ENCODE measurements around the gene EMC1.
A peak's percentile ranks its signal among the peaks of the same experiment; 100 is the strongest.

EMC1 gene

DNA sequence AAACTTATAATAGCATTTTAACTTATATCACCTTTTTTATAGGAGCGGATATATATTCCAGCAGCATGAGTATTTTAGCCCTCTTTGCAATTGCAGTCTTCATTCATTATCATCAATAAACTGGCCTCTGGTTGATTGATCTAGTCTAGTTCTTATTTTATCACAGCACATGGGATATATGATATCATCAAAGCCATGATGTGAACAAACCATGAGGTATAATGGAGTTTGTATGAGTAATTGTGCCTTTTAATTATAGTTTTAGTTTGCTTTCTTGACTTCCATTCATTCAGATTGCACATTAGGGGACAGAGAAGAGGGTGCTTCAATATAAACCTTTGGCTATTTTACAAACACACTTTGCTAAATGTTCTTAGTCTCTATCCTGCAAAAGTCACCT lies 37.7 kb downstream of the EMC1 start:
- DNase-seq = no peak

DNA sequence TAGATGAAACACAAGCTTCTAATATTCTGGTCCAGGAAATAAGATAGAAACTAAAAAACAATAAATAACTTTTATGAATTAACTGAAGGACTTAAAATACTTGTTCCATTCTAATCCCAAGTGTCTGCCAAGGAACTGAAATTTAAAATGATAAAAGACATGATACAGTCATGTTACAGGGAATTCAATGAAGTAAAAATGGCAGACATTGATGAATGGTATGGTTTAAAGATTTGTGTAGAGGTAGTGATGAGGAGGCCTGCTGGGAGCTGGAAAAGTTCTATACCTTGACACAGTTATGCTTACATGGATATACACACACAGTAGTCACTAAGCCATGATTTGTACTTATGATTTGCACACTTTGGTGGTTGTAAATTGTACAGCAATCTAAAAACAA lies 39.2 kb downstream of the EMC1 start:
- no peak for DNase-seq

DNA sequence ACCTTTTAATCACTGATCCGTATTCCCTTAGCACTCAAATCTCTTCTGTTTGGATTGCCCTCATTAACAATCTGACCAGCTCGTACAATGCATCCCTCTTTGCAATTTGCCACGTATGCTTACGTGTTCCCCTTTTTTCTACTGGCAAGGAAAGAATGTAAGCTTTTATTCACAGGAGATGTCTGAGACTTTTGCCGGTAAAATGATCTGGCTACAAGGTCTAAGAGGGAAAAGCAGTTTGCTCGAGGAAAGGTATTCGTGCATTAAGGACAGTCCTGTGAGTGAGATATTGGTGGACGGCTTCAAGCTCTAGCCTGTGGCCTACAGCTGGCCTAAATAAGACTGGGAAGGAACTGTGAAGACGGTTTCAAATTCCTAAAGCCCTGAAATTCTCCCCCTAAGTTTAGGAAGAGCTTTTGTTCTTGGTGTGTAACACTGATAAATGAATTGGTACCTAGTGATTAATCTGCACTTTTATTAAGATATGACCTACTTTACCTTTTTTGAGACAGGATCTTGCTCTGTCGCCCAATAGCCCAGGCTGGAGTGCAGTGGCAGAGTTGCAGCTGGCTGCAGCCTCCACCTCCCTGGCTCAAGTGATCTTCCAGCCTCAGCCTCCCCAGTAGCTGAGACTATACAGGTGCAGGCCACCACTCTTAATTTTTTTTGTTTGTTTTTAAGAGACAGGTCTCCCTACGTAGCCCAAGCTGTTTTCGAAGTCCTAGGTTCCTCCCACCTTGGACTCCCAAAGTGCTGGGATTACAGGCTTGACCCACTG lies 40.4 kb downstream of the EMC1 start:
- no peak for DNase-seq

DNA sequence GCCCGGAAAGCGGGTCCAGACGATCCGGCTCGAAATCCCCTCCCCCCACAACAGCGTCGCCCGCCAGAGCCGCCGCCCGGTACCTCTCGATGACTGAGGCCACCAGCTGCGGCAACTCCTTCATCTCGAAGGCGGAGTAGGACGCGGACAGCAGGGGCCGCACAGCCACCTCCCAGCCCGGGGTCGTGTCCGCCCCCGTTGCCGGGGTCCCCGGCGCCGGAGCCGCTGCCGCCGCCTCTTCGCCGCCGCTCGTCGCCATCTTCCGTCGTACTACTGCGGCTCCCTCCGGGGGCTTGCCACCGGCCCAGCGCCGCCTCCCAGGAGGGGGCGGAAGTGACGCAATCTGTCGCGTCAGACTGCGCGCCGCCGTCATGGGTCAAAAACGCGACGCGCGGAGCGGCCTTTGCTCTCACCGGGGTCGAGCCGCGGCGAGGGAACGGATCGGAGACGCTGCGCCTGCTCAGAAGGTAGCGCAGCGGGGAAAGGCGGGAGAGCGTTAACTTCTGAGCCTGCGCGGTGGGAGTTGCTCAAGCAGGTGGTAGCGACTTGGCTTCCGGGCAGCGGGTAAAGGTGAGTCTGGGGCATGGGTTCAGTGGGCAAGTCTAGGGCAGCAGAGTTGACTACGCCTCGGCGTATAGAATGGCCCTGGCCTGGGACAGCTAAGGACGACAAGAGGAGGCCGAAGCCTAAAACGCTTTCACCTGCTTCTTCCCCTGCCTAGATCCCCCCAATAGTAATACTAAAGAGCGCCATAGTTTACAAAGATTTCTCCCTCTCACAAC lies 41.1 kb downstream of the EMC1 start, which contains the start of gene UBR4:
Gene UBR4, minus strand, starts transcription at position 277 of the 782 bp plus-strand sequence. Its CDS starts 18 bp downstream, at position 259.
- peak; percentile 97 for DNase-seq

DNA sequence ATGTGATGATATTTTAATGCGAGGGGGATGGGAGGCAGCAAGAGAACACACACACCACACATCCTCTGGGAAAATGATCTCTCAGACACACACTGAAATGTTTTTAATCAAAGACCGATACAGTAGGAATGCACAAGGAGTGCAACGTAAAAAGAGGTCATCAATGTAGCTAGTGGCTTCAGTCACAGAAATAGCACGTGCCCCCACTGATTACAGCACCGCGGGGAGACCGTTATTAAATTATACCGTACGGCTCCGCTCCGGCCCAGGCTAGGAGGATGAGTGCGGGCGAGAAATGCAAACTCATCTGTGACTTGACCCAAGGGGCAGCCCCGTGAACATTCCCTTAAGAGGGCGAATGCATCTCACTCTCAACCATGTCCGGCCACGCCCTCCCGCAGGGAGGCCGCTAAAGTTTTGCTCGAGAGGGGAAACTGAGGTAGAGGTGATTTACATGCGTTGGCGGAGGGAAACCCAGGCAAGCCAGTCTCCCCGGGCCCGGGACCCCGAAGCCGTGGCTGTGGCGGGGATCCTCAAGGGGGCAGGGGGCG lies 41.8 kb downstream of the EMC1 start:
- DNase-seq = peak; percentile 35

DNA sequence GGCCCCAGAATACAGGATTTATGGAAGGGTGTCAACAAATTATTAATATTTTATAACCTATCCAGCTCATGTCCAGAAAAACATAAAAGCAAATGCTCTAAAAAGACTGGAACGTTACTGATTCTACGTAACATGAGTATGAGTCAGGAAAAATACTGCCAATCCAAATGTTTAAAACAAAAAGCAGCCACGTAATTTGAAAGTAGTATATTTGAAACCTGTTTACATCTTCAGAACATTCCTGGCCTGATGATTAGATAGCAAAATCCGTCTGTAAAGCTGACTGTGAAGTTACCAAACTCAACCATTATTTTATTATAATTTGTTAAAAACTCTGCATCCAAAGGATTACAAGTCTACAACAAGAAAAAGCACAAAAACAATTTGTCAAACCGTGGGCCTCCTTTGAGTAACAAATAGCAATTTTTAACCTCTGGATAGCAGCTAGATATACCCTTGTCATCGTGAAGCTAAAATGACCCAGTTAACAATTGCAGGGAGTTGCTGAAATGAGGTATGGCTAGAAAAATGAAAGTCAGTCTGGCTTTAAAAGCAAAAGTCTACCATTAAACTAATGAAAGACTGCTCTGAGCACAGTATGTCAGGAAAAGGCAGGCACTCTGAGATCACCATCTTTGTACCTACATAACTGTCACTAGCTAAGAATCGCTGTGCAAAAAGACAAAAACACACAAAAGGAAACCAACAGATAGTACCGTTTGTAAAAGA lies 42.5 kb downstream of the EMC1 start:
- no peak for DNase-seq

DNA sequence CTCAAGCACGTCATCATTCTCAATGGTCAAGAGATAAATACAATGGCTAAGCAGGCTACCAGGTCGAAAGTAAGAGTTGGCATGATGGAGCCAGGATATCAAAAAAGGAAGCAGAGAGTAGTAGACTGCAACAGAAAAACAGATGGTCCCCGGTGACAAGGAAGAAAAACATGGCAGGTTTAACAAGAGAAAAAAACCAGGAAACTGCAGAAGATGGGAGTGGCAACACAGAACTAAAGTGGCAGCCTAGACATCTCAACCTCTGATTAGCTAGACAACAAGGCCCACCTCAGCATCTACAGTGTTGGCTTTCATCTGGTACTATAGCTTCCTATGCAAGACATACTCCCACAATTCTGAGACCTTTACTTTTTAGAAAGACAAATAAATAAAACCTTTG lies 44.4 kb downstream of the EMC1 start:
- no peak for DNase-seq

DNA sequence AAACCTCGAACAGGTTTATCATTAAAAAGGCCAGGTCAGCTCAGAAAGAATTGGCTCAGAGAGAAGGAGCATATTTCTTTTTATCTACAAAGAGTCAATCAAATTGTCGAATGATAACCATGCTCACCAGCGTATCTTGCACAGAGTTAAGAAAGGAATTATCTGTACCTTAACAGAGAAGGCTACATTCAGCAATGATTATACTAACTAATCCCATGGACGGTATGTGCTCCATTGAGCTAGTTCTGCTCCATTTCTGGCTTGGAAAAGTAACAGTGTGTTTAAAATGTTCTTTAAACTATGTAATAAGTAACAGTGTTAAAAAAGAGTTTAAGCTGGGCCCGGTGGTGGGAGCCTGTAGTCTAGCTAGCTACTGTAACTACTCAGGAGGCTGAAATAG lies 45.5 kb downstream of the EMC1 start:
- DNase-seq = no peak

DNA sequence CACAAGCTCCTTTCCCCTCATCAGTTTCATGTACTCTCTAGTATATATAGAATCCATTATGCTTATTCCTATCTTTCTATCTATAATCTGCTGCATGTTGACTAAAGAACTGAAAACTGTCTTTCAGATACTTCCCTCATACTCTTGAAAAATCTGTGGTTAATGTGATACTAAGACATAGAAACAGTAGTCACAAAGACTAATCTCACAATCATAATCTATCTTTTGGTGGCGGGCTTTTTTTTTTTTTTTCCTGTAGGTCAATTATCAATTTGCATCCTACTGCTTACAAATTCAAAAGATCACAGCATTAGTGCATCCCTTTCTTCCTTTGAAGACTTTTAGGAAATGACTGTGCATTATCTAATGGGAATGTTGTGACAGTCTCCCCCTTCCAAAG lies 45.9 kb downstream of the EMC1 start:
- no peak for DNase-seq

DNA sequence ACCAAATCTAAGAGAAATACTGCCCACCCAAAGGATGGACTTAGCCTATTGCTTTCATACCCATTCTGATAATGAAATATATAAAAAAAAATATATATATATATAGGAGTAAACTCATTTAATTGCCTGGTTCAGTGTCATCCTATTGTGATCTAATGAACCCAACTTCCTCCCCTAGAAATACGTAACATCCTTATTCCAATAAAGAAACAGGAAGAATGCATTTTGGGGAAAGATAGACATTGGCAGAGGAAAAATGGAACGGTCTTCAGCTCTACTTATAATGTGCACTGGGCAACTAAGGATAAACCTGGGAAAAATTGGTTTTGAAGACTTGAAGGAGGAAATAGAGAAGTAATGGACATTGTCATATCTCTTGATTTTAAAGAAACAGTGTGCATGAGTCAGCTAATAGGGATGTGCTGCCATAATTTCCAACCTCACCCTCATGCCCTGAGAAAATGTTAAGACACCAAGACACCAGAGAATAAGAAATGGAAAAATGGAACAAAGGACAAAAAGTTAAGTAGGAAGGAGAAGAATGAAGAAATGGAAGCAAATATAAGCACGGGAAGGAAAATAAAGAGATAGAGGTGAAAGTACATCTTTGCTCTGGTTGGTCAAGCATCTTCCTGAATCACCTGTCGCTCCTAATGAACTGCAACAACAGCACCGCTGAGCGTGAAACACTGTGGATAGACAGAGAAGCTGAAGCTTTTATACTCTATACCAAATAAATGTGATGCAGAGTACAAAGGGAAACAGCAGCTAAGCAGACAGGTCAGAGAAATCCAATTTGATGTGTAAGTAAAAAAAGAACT lies 46.7 kb downstream of the EMC1 start:
- no peak for DNase-seq

DNA sequence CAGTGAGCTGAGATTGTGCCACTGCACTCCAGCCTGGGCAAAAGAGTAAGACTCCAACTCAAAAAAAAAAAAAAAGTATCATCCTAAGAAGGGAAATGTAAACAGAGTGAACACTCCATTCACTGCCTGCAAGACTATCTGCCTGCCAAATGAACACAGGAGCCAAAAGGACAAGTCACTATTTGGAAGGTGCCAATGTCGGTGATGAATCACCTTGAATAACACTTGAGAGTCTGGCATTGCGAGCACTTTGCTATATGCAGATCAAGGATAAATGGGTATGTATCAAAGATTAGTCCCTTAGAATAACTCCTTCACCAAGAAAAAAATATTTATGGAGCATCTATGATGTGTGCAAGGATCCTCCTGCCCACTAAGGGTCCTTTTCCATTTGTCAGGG lies 47.9 kb downstream of the EMC1 start:
- DNase-seq = no peak

DNA sequence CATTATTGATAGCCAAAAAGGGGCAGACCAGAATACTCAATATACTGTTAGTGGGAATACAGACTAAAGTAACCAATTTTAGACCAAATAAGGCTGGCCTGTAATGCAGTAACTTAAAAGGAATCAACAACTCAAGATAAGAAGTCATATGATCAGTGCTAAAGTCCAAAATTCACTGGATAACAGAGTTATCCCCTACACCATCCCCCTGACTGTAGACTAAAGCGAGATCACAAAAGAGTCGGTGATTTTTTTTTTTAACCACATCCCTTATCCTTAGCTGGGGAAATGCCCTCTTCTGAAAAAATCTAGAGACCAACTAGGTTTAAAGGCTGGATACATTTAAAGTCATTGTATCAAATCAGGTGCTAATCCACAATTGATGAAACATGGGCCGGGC lies 48.9 kb downstream of the EMC1 start:
- DNase-seq = no peak

DNA sequence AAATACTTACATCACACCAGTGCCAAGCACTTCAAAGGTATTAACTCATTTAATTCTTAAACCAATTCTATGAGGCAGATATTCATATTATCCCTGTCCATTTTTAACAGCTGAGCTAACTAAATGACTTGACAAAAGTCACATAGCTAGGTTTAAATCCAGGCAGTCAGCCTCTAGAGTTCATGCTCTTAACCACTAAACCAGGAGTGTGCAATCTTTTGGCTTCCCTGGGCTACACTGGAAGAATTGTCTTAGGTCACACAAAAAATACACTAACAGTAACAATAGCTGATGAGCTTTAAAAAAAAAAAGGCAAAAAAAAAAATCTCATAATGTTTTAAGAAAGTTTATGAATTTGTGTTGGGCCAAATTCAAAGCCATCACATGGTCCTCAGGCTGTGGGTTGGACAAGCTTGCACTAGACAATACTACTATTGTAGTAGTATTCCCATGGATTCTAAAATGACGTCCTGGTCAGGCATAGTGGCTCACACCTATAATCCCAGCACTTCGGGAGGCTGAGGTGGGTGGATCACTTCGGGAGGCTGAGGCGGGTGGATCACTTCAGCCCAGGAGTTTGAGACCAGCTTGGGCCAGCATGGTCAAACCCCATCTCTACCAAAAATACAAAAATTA lies 51.2 kb downstream of the EMC1 start:
- no peak for DNase-seq

DNA sequence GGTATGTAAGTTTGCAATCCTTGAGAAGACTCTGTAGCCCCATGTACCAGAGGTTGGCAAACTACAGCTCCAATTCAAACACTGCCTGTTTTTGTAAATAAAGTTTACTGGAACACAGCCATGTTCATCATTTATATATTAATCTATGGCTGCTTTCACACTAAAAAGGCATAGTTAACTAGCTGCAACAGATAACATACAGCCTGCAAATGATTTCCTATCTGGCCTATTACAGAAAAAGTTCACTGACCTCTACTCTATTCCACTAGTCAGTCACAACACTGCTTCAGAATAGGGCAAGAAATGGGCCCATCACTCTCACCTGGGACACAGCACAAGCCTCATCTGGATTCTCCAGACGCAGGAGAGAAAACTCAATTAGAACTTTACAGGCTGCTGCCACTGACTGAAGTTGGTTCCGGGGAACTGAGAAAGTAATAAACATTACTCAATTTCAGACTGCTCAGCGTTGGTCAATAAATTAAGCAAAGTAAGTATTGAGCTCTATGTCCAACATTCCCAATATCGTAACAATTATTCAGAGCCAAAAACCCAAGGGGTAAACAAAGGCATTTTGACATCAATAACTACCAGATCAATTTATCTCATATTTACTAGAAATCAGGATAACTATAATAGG lies 51.9 kb downstream of the EMC1 start:
- DNase-seq = no peak

DNA sequence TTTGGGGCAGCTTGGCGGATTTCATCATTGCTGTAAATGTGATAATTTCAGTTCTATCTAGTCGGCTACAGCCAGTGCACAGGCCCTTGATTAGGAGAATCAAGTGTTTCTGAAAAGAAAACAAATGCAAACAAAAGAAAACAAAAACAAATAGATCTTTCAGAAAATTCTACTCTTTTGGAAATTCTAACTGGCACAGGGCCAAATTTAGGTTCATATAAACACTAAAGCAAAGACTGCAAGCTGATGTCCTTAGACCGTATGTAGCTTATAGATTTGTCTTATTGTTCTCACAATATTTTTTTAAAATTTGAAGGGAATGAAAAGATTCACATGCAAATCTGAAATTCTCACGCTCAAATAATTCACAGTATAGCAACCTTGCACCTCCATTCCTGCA lies 52.5 kb downstream of the EMC1 start:
- DNase-seq = no peak

DNA sequence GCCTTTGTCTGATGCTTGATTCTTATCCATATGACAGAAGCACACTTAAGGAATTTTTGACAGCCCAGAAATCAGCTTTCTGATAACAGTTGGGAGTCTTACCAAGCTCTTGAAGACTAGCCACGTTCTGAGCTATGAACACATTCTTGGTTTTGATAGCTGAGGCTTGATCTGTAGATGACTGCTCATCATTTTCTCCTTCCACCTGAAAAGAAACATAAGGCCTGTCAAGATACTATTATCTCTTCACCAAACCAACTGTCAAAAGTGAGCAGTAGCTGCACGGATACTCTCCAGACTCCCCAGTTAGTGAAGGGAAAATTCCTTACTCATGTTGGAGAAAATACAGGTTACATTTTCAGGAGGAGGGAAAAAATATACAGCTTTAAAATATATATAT lies 53.5 kb downstream of the EMC1 start:
- DNase-seq = no peak

DNA sequence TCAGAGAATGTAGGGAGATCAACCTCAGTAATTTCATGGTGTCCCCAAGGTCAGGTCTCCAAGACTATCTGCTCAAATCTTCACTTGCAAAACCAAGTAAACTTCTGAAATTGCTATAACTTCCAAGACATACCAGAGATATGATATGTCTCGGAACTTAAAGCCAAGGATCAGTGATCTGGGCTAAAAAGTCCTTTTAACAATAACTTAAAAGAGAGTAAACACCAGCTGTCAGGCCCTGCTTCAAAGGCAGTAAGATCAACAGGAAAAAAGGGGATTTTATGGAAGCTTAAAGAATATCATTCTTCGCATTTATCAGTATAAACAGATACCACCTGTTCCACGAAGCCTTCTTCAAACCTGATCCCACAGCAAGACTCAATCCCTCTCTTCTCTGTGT lies 55.0 kb downstream of the EMC1 start:
- no peak for DNase-seq

DNA sequence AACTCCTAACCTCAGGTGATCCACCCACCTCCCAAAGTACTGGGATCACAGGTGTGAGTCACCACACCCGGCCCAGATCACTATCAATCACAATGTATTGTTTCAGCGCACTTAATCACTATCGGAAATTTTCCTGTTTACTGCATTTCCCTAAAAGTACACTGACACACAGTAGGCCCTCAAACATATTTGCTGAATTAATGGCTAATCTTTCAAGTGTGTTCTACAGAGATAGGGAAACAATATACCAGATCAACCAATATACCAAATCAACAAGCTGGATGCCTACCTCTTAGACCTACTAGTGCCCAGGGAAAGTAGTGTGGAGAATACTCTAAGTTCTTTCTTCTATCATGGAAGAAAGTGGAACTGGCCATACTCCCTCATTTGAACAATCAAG lies 58.3 kb downstream of the EMC1 start:
- DNase-seq = no peak

DNA sequence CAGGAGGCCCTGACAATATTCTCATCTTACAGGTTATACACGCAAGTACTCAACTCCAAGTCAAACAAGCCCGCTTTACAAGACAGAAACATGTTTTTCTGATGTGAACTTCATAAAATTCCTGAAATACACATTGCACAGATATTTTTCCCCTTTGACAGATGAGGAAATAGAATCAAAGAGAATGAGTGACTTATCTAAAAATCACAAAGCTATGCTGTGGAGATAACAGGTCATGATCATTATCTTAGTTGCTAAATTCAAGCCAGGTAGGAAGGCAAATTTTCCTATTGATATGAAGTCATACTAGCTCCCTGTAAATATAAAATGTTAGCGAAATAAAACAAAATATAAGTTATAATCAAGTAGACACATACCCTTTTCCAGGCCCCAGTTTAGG lies 59.5 kb downstream of the EMC1 start:
- no peak for DNase-seq

DNA sequence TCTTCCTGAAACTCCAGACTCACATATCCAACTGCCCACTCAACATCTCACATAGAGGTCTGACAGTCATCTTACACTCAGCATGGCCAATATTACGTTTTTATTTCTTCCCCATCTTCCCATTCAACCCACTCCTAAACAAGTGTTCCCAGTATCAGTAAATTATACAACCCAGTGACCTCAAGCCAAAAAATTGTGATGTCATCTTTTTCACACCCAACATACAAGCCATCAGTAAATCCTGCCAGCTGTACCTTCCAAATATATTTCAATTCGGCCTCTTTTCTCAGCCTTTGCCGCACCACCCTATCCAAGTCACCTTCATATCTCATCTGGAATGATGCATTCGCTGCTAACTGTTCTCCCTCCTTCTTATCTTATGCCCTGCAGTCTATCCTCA lies 60.9 kb downstream of the EMC1 start:
- no peak for DNase-seq

DNA sequence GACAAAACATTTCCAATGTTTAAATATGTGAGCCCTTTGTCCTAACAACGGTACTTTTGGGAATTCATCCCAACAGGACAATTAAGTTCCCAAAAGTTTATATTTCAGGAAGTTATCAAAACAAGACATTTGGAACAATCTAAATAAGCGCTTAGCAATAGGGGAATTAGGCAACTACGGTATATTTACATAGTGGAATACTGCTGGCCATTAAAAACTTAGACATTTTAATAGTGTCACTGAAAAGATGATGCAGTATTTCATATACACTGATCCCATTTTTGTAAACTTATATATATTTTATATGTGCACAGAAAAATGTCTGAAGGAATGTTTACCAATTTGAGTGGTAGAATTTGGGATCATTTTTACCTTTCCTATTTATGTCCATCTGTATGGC lies 62.1 kb downstream of the EMC1 start:
- no peak for DNase-seq

DNA sequence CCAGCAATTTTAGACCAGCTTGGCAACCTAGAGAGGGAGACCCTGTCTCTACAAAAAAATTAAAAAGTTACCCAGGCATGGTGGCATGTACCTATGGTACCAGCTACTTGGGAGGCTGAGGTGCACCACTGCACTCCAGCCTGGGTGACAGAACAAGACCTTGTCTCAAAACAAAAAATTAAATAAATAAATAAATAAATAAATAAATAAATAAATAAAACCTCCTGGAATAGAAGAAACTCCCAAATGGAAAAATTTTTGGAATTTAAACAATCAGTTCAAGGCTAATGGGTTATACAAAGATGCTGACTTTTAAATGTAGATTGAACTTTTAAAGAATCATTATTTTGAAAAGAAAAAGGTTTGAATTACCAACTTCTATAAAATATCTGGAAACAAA lies 63.5 kb downstream of the EMC1 start:
- no peak for DNase-seq

Data from NCI-H345 (cell line).